Loucy (cell line): ENCODE results near the gene TESPA1.

Source experiments
- H2AFZ ChIP-seq: fragments of 200-600 bp; sonication (generic); 2 replicates; pipeline ENCODE4 v1.6.0; 2016; ENCODE audit warnings: antibody characterized with exemption, mild to moderate bottlenecking, low read length, moderate library complexity
- H3F3A ChIP-seq: fragments of 200-600 bp; 2 replicates; pipeline ENCODE4 v1.6.0; 2016; ENCODE audit warnings: antibody characterized with exemption, low read depth, mild to moderate bottlenecking
- H3K27me3 ChIP-seq: fragments of 200-600 bp; sonication (generic); 2 replicates; pipeline ENCODE4 v1.6.1; 2014; ENCODE audit warnings: low read length, mild to moderate bottlenecking; ENCODE audit not compliant: insufficient read depth, poor library complexity, severe bottlenecking
- H3K36me3 ChIP-seq: fragments of 200-600 bp; sonication (generic); 2 replicates; pipeline ENCODE4 v1.6.1; 2016; ENCODE audit warnings: low read length; ENCODE audit not compliant: insufficient read depth
- H3K4me1 ChIP-seq: fragments of 200-600 bp; sonication (generic); 2 replicates; pipeline ENCODE4 v1.5.1; 2014; ENCODE audit warnings: low read length, mild to moderate bottlenecking; ENCODE audit not compliant: insufficient read depth, poor library complexity, severe bottlenecking
- H3K4me2 ChIP-seq: fragments of 200-600 bp; sonication (generic); 2 replicates; pipeline ENCODE4 v1.6.0; 2014; ENCODE audit warnings: antibody characterized with exemption, low read length, low read depth, mild to moderate bottlenecking; ENCODE audit not compliant: poor library complexity, severe bottlenecking
- H3K4me3 ChIP-seq: fragments of 200-600 bp; sonication (generic); 2 replicates; pipeline ENCODE4 v1.5.1; 2014; ENCODE audit warnings: low read length, mild to moderate bottlenecking, mixed read lengths; ENCODE audit not compliant: poor library complexity, severe bottlenecking
- H3K79me2 ChIP-seq: fragments of 200-600 bp; sonication (generic); 2 replicates; pipeline ENCODE4 v1.6.1; 2014; ENCODE audit warnings: low read length; ENCODE audit not compliant: insufficient read depth
- H3K9ac ChIP-seq: fragments of 200-600 bp; sonication (generic); 2 replicates; pipeline ENCODE4 v1.6.0; 2014; ENCODE audit warnings: mild to moderate bottlenecking, low read depth, low read length, moderate library complexity; ENCODE audit not compliant: poor library complexity, severe bottlenecking
- H3K9me2 ChIP-seq: fragments of 200-600 bp; sonication (generic); replicated peaks from 2 replicates; pipeline ENCODE4 v1.6.1; 2016; ENCODE audit warnings: low read depth, low read length, mixed read lengths
- H3K9me3 ChIP-seq: fragments of 200-600 bp; sonication (generic); 2 replicates; pipeline ENCODE4 v1.6.1; 2014; ENCODE audit warnings: mild to moderate bottlenecking, antibody characterized with exemption, low read length, low read depth; ENCODE audit not compliant: insufficient read depth
- H4K20me1 ChIP-seq: fragments of 200-600 bp; sonication (generic); 2 replicates; pipeline ENCODE4 v1.6.0; 2014; ENCODE audit warnings: antibody characterized with exemption, low read length, mild to moderate bottlenecking; ENCODE audit not compliant: insufficient read depth, poor library complexity, severe bottlenecking
- EZH2phosphoT487 ChIP-seq: fragments of 200-600 bp; IDR thresholded peaks from 2 replicates; pipeline ENCODE4 v1.6.1; 2018; ENCODE audit warnings: antibody characterized with exemption, mild to moderate bottlenecking, moderate library complexity, borderline replicate concordance
- TF ChIP-seq, protein P1 (sequence below): fragments of 200-600 bp; sonication (generic); conservative IDR thresholded peaks from 2 replicates; pipeline ENCODE4 v1.5.1; 2014; ENCODE audit warnings: mild to moderate bottlenecking, antibody characterized with exemption, low read length

Gene TESPA1

GRCh38 chr12:54956818-54957641 lies 27.5 kb downstream of the TESPA1 start:
- Histone ChIP-seq H3K36me3 (peaks cover 74% of the 10 kb centered on the region), H3K9me2 (no peaks in the 10 kb centered on the region), H3F3A (peaks cover 7% of the 10 kb centered on the region; the same call in 1 of the 2 replicates), H3K4me2 (no peak overlapping the region), H4K20me1 (no peaks in the 10 kb centered on the region), H3K9ac (no peak overlapping the region), H3K4me1 (peaks cover 38% of the 10 kb centered on the region), H3K27me3 (no peaks in the 10 kb centered on the region), H2AFZ (no peak overlapping the region), H3K4me3 (no peak overlapping the region), H3K79me2 (peaks cover 25% of the 10 kb centered on the region; the same call in 1 of the 2 replicates), H3K9me3 (no peaks in the 10 kb centered on the region)
- no peak for TF ChIP-seq EZH2phosphoT487
- TF ChIP-seq, protein P1, sequence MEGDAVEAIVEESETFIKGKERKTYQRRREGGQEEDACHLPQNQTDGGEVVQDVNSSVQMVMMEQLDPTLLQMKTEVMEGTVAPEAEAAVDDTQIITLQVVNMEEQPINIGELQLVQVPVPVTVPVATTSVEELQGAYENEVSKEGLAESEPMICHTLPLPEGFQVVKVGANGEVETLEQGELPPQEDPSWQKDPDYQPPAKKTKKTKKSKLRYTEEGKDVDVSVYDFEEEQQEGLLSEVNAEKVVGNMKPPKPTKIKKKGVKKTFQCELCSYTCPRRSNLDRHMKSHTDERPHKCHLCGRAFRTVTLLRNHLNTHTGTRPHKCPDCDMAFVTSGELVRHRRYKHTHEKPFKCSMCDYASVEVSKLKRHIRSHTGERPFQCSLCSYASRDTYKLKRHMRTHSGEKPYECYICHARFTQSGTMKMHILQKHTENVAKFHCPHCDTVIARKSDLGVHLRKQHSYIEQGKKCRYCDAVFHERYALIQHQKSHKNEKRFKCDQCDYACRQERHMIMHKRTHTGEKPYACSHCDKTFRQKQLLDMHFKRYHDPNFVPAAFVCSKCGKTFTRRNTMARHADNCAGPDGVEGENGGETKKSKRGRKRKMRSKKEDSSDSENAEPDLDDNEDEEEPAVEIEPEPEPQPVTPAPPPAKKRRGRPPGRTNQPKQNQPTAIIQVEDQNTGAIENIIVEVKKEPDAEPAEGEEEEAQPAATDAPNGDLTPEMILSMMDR = no peak

DNA sequence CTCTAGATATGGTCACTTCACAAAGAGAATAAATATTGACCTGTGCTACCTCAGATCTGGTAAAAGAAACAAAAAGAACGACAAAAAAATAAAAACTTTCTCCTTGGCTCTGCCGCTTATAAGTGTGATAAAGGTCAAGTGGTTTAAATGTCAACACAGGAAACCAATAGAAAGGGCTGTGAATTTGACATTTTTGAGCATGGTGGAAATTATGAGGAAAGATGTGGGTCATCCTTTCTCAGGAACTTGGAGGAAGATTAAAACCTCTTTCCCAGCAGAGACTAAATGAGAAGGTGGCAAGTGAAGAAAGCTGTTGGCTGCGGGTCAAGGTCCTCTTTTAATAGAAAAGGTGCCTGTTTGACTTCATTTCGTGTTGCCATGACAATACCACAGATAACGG lies 28.2 kb downstream of the TESPA1 start:
- Histone ChIP-seq H2AFZ (no peak overlapping the region), H3K4me3 (no peak overlapping the region), H3K4me2 (no peak overlapping the region), H3K4me1 (peaks cover 38% of the 10 kb centered on the region), H4K20me1 (no peaks in the 10 kb centered on the region), H3K79me2 (peaks cover 20% of the 10 kb centered on the region; the same call in 1 of the 2 replicates), H3F3A (peaks cover 7% of the 10 kb centered on the region; the same call in 1 of the 2 replicates), H3K36me3 (peaks cover 73% of the 10 kb centered on the region), H3K9me2 (no peaks in the 10 kb centered on the region), H3K9me3 (0 out of 2 replicates have a peak, but pooled peaks cover 4% of the 10 kb centered on the region), H3K27me3 (no peaks in the 10 kb centered on the region), H3K9ac (no peak overlapping the region)
- TF ChIP-seq, protein P1 = no peak
- no peak for TF ChIP-seq EZH2phosphoT487

- no peak overlapping the region for H3K4me3 ChIP-seq
- H3K36me3 ChIP-seq = peaks cover 73% of the 10 kb centered on the region
- H3F3A ChIP-seq = peaks cover 7% of the 10 kb centered on the region; the same call in 1 of the 2 replicates
- no peaks in the 10 kb centered on the region for H4K20me1 ChIP-seq
- H3K9ac ChIP-seq = no peak overlapping the region
- peaks cover 36% of the 10 kb centered on the region for H3K4me1 ChIP-seq
- no peak overlapping the region for H2AFZ ChIP-seq
- TF ChIP-seq, protein P1 = no peak
- TF ChIP-seq EZH2phosphoT487 = no peak
- no peaks in the 10 kb centered on the region for H3K27me3 ChIP-seq
- no peaks in the 10 kb centered on the region for H3K9me2 ChIP-seq
- no peak overlapping the region for H3K4me2 ChIP-seq
- H3K9me3 ChIP-seq = 0 out of 2 replicates have a peak, but pooled peaks cover 5% of the 10 kb centered on the region
- peaks cover 9% of the 10 kb centered on the region; the same call in 1 of the 2 replicates for H3K79me2 ChIP-seq
Observed at GRCh38 chr12:54954801-54955200, 29.8 kb downstream of the TESPA1 start.
